WI38 (cell line): ENCODE results near the gene SIN3A.
A peak's percentile ranks its signal among the peaks of the same experiment; 100 is the strongest.
"Not testable (repeated sequence)": the region's sequence is repeated elsewhere in the genome, so short reads cannot be mapped to it uniquely, and the experiment has no call there.

Source experiments
- H3K4me3 ChIP-seq: 2 replicates; pipeline ENCODE4 v1.5.1; 2011; ENCODE audit warnings: low read depth, mild to moderate bottlenecking, control low read depth, low read length
- CTCF ChIP-seq: IDR thresholded peaks from 2 replicates; pipeline ENCODE4 v1.5.1; 2012; ENCODE audit warnings: low read depth, mild to moderate bottlenecking, control low read depth, low read length

SIN3A gene

GRCh38 chr15:75347222-75348033 is 104.1 kb downstream of the SIN3A start:
- peak overlapping the region; percentile 70 for H3K4me3 ChIP-seq
- no peak for TF ChIP-seq CTCF

DNA sequence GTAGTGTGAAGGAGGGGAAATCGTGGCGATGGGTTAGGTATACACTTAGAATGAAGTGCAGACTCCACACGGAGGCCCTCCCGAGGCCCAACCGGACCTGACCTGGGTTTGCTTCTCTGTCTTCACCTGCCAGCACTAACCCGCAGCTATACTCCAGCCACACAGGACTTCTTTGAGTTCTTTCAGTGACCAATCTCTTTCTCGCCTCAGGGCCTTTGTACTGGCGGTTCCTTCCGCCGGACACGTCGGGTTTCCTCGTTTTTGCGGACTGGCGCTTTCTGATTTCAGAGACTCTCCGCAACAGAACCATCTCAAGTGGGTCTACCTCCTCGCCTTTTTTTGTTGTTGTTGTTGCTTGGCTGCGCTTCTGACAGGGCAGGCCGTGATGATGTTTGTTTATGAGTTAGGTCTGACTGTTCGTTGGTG is 104.7 kb downstream of the SIN3A start, which contains the start of gene NEIL1:
Gene NEIL1 (plus strand): TSS at position 244 of the 426 bp plus-strand sequence. CDS start 1,867 bp downstream, outside the sequence.
- no peak for TF ChIP-seq CTCF

GRCh38 chr15:75343953-75344352 is 107.5 kb downstream of the SIN3A start:
- not testable (repeated sequence) for H3K4me3 ChIP-seq

More for the DNA sequence above, 104.7 kb downstream of the SIN3A start, which contains the start of gene NEIL1:
- peak within 1 kb of the TSS; percentile 70 for H3K4me3 ChIP-seq

GRCh38 chr15:75342221-75342620 is 109.3 kb downstream of the SIN3A start:
- H3K4me3 ChIP-seq = no peak overlapping the region
- no peak for TF ChIP-seq CTCF

GRCh38 chr15:75339531-75340240 is 111.8 kb downstream of the SIN3A start:
- H3K4me3 ChIP-seq = no peak overlapping the region
- no peak for TF ChIP-seq CTCF

- TF ChIP-seq CTCF = no peak
- H3K4me3 ChIP-seq = no peak overlapping the region
Measured at GRCh38 chr15:75338661-75339240, 112.7 kb downstream of the SIN3A start.

DNA sequence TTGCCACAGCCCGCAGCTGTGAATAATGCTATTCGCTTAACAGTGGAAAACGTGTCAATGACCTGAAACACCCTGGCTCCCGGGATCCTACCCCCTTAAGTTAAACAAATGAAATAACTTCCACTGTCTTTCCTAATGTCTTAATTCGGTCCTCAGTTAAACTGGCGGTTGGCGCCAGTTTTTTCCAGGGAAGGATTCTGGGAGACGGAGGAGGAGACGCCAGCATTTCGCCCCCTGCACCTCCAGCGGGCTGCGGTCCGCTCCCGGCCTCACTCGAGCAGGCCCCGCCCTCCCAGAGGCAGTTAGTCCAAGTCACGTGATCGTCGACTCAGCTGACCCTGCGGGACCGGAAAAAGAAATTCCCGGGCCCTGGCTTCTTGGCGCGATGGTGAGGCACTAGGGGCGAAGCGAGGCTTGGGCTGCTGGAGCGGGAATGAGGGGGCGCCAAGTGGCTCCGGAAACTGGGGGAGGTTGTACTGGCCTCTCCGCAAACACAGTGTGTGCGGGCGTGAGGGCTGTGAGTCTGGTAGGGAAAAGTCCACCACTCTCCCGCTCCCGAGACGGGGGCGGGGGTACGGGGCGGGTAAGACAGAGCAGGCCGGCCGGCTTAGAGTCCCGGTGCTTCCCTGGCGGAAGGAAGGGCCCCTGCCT is 115.7 kb downstream of the SIN3A start, which contains the start of gene COMMD4:
Gene COMMD4 (plus strand): TSS at position 359 of the 651 bp plus-strand sequence. CDS start 27 bp downstream, at position 386.
- TF ChIP-seq CTCF = no peak
- peak within 1 kb of the TSS; percentile 79 for H3K4me3 ChIP-seq
